ENCODE data around the gene ENOX1. TPM values are rescaled to one million over a fixed set of nuclear protein-coding genes. Genes with fewer than 3 reads are reported as not detected.

ENOX1 gene
- polyA plus RNA-seq, 3 donors, result 0.04 TPM; not detected in 2

DNA sequence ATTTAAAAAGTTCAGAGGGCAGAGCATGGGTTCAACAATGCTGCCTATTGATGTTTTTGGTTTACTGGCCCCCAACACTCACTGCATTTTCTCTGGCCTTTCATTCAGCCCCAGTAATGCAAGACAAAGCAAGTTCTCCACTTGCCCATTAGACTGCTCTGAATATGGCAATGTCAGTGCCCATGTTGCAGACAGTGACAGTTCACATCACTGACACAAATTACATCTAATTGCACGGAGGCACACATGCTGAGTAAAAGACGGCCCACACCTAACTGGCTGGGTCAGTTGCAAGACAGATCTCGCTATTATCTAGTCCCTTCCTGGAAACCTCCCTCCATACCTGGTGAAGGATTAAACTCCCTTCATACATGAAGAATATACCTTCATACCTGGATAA, 54.0 kb downstream of the ENOX1 start:
- H3K9ac ChIP-seq (ENCODE audit: insufficient read depth, low read length, poor library complexity, severe bottlenecking), result no peak overlapping the region
- Mint-ChIP-seq H3K27ac (no peak overlapping the region), H3K36me3 (no peaks in the 10 kb centered on the region), H3K9me3 (no peaks in the 10 kb centered on the region), H3K27me3 (ENCODE audit: low read depth in 3 of 3) (peaks cover 0 to 4% (median 2%) of the 10 kb centered on the region in 3 donors), H3K4me1 (no peaks in the 10 kb centered on the region), H3K4me3 (no peak overlapping the region)
- no peak overlapping the region for H2AFZ ChIP-seq (ENCODE audit: insufficient read depth, low read depth, low read length, poor library complexity, severe bottlenecking)
- H3K27me3 ChIP-seq (ENCODE audit: control insufficient read depth in 2 of 2, insufficient read depth in 2 of 2, low read length in 2 of 2), result no peaks in the 10 kb centered on the region
- no peak overlapping the region for H3K4me2 ChIP-seq (replicated peaks; ENCODE audit: extremely low read depth, low read length, poor library complexity, severe bottlenecking)
- H3K4me3 ChIP-seq (replicated peaks in 1 of 3; ENCODE audit: low read depth in 2 of 3, low read length in 3 of 3), result no peak overlapping the region
- 96% methylated on average over 3 of the region's 3 CpGs for WGBS (ENCODE audit: insufficient coverage)
- H3K9me3 ChIP-seq (replicated peaks in 1 of 2; ENCODE audit: control insufficient read depth in 1 of 2, insufficient read depth in 1 of 2, low read length in 2 of 2), result no peaks in the 10 kb centered on the region
- H3K36me3 ChIP-seq (replicated peaks in 1 of 2; ENCODE audit: control insufficient read depth in 1 of 2, insufficient read depth in 2 of 2, low read length in 2 of 2), result no peaks in the 10 kb centered on the region
- no peaks in the 10 kb centered on the region for H4K20me1 ChIP-seq (ENCODE audit: insufficient read depth, low read length)
- no peak overlapping the region for H3K27ac ChIP-seq (ENCODE audit: low read depth in 1 of 2, low read length in 2 of 2)
- intact Hi-C loops (cut with micrococcal nuclease), result no loop called here
- DNase-seq, result no peak
- TF ChIP-seq, protein P1, sequence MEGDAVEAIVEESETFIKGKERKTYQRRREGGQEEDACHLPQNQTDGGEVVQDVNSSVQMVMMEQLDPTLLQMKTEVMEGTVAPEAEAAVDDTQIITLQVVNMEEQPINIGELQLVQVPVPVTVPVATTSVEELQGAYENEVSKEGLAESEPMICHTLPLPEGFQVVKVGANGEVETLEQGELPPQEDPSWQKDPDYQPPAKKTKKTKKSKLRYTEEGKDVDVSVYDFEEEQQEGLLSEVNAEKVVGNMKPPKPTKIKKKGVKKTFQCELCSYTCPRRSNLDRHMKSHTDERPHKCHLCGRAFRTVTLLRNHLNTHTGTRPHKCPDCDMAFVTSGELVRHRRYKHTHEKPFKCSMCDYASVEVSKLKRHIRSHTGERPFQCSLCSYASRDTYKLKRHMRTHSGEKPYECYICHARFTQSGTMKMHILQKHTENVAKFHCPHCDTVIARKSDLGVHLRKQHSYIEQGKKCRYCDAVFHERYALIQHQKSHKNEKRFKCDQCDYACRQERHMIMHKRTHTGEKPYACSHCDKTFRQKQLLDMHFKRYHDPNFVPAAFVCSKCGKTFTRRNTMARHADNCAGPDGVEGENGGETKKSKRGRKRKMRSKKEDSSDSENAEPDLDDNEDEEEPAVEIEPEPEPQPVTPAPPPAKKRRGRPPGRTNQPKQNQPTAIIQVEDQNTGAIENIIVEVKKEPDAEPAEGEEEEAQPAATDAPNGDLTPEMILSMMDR (IDR thresholded peaks at IDR 0.05), result no peak
- H3K79me2 ChIP-seq (ENCODE audit: insufficient read depth, low read length), result no peaks in the 10 kb centered on the region
- H3K4me1 ChIP-seq (ENCODE audit: control insufficient read depth in 1 of 2, insufficient read depth in 2 of 2, low read length in 2 of 2), result no peaks in the 10 kb centered on the region

DNA sequence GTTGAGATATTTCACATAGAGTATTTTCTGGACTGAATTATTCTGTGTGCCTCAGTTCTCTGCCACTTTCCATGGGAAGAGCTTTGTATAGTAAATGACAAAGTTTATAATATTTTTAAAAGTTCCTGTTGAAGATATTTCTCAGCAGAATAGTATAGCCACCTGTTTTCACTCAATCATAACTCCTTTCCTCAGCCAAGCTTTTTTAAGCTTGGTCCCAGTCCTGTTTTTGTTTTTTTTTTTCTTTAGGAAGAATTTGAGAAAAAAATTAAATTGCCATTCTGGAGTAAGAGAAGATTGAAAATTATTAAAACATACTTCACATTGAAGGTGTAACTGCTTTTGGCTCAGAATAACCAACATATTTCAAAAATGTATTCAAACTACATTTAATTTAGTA, 55.5 kb downstream of the ENOX1 start:
- no peaks in the 10 kb centered on the region for H3K4me1 ChIP-seq (ENCODE audit: control insufficient read depth in 1 of 2, insufficient read depth in 2 of 2, low read length in 2 of 2)
- no peak overlapping the region for H3K4me2 ChIP-seq (replicated peaks; ENCODE audit: extremely low read depth, low read length, poor library complexity, severe bottlenecking)
- Mint-ChIP-seq H3K4me3 (no peak overlapping the region), H3K9me3 (peaks cover 0 to 1% (median 0%) of the 10 kb centered on the region in 7 donors), H3K36me3 (no peaks in the 10 kb centered on the region), H3K27me3 (ENCODE audit: low read depth in 3 of 3) (peaks cover 2 to 5% (median 2%) of the 10 kb centered on the region in 3 donors), H3K27ac (no peak overlapping the region), H3K4me1 (no peaks in the 10 kb centered on the region)
- H3K4me3 ChIP-seq (replicated peaks in 1 of 3; ENCODE audit: low read depth in 2 of 3, low read length in 3 of 3), result no peak overlapping the region
- no peaks in the 10 kb centered on the region for H3K79me2 ChIP-seq (ENCODE audit: insufficient read depth, low read length)
- no peak overlapping the region for H2AFZ ChIP-seq (ENCODE audit: insufficient read depth, low read depth, low read length, poor library complexity, severe bottlenecking)
- no peak overlapping the region for H3K9ac ChIP-seq (ENCODE audit: insufficient read depth, low read length, poor library complexity, severe bottlenecking)
- TF ChIP-seq, protein P1 (IDR thresholded peaks at IDR 0.05), result no peak
- H3K27me3 ChIP-seq (ENCODE audit: control insufficient read depth in 2 of 2, insufficient read depth in 2 of 2, low read length in 2 of 2), result no peaks in the 10 kb centered on the region
- no peak overlapping the region for H3K27ac ChIP-seq (ENCODE audit: low read depth in 1 of 2, low read length in 2 of 2)
- no peak for DNase-seq
- H3K9me3 ChIP-seq (replicated peaks in 1 of 2; ENCODE audit: control insufficient read depth in 1 of 2, insufficient read depth in 1 of 2, low read length in 2 of 2), result no peaks in the 10 kb centered on the region
- no peaks in the 10 kb centered on the region for H4K20me1 ChIP-seq (ENCODE audit: insufficient read depth, low read length)
- intact Hi-C loops (cut with micrococcal nuclease), result no loop called here
- H3K36me3 ChIP-seq (replicated peaks in 1 of 2; ENCODE audit: control insufficient read depth in 1 of 2, insufficient read depth in 2 of 2, low read length in 2 of 2), result no peaks in the 10 kb centered on the region
